HL-60 (cell line): Measurements from ENCODE around the gene PLA2G6.

ENCODE experiments used
- CTCF ChIP-seq: IDR thresholded peaks from one replicate; pipeline ENCODE4 v1.5.1; 2011; ENCODE audit warnings: low read length, control low read depth, inconsistent platforms; ENCODE audit not compliant: insufficient read depth
- GABPA ChIP-seq: IDR thresholded peaks from 2 replicates; pipeline ENCODE4 v1.6.1; 2012; ENCODE audit warnings: low read depth
- REST ChIP-seq: IDR thresholded peaks from 2 replicates; pipeline ENCODE4 v1.6.1; 2012; ENCODE audit warnings: low read depth; ENCODE audit not compliant: insufficient replicate concordance

- TF ChIP-seq REST (no peak), CTCF (no peak), GABPA (no peak)
These were observed 74.6 kb downstream of the PLA2G6 start for GRCh38 chr22:38106814-38107578.
